ENCODE measurements around the gene PTPRG. TPM values are rescaled to one million over a fixed set of nuclear protein-coding genes. Genes with fewer than 3 reads are reported as not detected.

PTPRG gene
- total RNA-seq, 4 donors from 2014 or later, result 33.5 to 56.6 (median 46.9) TPM

GRCh38 chr3:61794341-61794740, 233.0 kb downstream of the PTPRG start:
- no peak for DNase-seq
- Histone ChIP-seq H3K9me3 (no peaks in the 10 kb centered on the region), H3K36me3 (no peaks in the 10 kb centered on the region), H3K27ac (no peak overlapping the region), H3K4me3 (no peak overlapping the region), H3K4me1 (peaks cover 0 to 6% (median 0%) of the 10 kb centered on the region in 4 donors), H3K27me3 (no peaks in the 10 kb centered on the region)
- TF ChIP-seq CTCF (IDR thresholded peaks at IDR 0.05) (no peak), POLR2A (IDR thresholded peaks at IDR 0.05) (no peak)

GRCh38 chr3:61794961-61795360, 233.6 kb downstream of the PTPRG start:
- Histone ChIP-seq H3K27me3 (no peaks in the 10 kb centered on the region), H3K9me3 (no peaks in the 10 kb centered on the region), H3K36me3 (no peaks in the 10 kb centered on the region), H3K4me3 (no peak overlapping the region), H3K4me1 (peaks cover 0 to 6% (median 0%) of the 10 kb centered on the region in 4 donors), H3K27ac (no peak overlapping the region)
- TF ChIP-seq CTCF (IDR thresholded peaks at IDR 0.05) (no peak), POLR2A (IDR thresholded peaks at IDR 0.05) (no peak)
- DNase-seq, result no peak

GRCh38 chr3:61796088-61796680, 234.8 kb downstream of the PTPRG start:
- Histone ChIP-seq H3K9me3 (no peaks in the 10 kb centered on the region), H3K27ac (no peak overlapping the region), H3K4me1 (peaks cover 0 to 6% (median 0%) of the 10 kb centered on the region in 4 donors), H3K27me3 (no peaks in the 10 kb centered on the region), H3K4me3 (no peak overlapping the region), H3K36me3 (peaks cover 0 to 3% (median 0%) of the 10 kb centered on the region in 3 donors)
- DNase-seq, result no peak
- TF ChIP-seq POLR2A (IDR thresholded peaks at IDR 0.05) (no peak), CTCF (IDR thresholded peaks at IDR 0.05) (no peak)

GRCh38 chr3:61796911-61797310, 235.5 kb downstream of the PTPRG start:
- TF ChIP-seq CTCF (IDR thresholded peaks at IDR 0.05), result no peak
- no peak for TF ChIP-seq POLR2A (IDR thresholded peaks at IDR 0.05)
- Histone ChIP-seq H3K27ac (no peak overlapping the region), H3K9me3 (no peaks in the 10 kb centered on the region), H3K36me3 (peaks cover 0 to 3% (median 0%) of the 10 kb centered on the region in 3 donors), H3K27me3 (no peaks in the 10 kb centered on the region), H3K4me3 (no peak overlapping the region), H3K4me1 (peaks cover 0 to 6% (median 0%) of the 10 kb centered on the region in 4 donors)
- DNase-seq, result no peak

- Histone ChIP-seq H3K27me3 (no peaks in the 10 kb centered on the region), H3K9me3 (no peaks in the 10 kb centered on the region), H3K4me1 (peaks cover 0 to 3% (median 0%) of the 10 kb centered on the region in 4 donors), H3K27ac (no peak overlapping the region), H3K36me3 (peaks cover 0 to 3% (median 0%) of the 10 kb centered on the region in 3 donors), H3K4me3 (no peak overlapping the region)
- TF ChIP-seq CTCF (IDR thresholded peaks at IDR 0.05) (no peak), POLR2A (IDR thresholded peaks at IDR 0.05) (no peak)
- DNase-seq, result no peak
Observed at GRCh38 chr3:61802772-61803171, 241.4 kb downstream of the PTPRG start.
